Type B pancreatic cell (in vitro differentiated cells): Measurements from ENCODE around the gene AHDC1. TPM values are rescaled to one million over a fixed set of nuclear protein-coding genes. Genes with fewer than 3 reads are reported as not detected.

Experiments used
- DNase-seq: peaks from one replicate; pipeline ENCODE4 v3.0.0; 2021; ENCODE audit warnings: mixed read lengths; ENCODE audit not compliant: unreplicated experiment; ENCODE audit errors: extremely low spot score
- H3K27ac Mint-ChIP-seq: 2 replicates; pipeline ENCODE4 v1.8.0; 2021; ENCODE audit warnings: mild to moderate bottlenecking, mixed read lengths
- H3K27me3 Mint-ChIP-seq: 2 replicates; pipeline ENCODE4 v1.8.0; 2021; ENCODE audit warnings: mixed read lengths
- H3K36me3 Mint-ChIP-seq: 2 replicates; pipeline ENCODE4 v1.8.0; 2021; ENCODE audit warnings: mixed read lengths
- H3K4me1 Mint-ChIP-seq: one replicate; pipeline ENCODE4 v1.8.0; 2021; ENCODE audit warnings: mixed read lengths; ENCODE audit not compliant: unreplicated experiment
- H3K4me3 Mint-ChIP-seq: 2 replicates; pipeline ENCODE4 v1.8.0; 2021; ENCODE audit warnings: mild to moderate bottlenecking, mixed read lengths
- H3K9me3 Mint-ChIP-seq: 2 replicates; pipeline ENCODE4 v1.8.0; 2021; ENCODE audit warnings: mixed read lengths
- CTCF ChIP-seq: fragments of 200-600 bp; sonication (generic); conservative IDR thresholded peaks from 2 replicates; pipeline ENCODE4 v1.5.0; 2021; ENCODE audit warnings: antibody characterized with exemption, mild to moderate bottlenecking
- total RNA-seq: library from RNA; stranded (reverse); gene quantifications from 2 replicates; pipeline ENCODE4 v1.2.1, GENCODE V29; 2021; ENCODE audit warnings: low replicate concordance

AHDC1 gene
- total RNA-seq, 1 donor from 2014 or later: 61.0 TPM

DNA sequence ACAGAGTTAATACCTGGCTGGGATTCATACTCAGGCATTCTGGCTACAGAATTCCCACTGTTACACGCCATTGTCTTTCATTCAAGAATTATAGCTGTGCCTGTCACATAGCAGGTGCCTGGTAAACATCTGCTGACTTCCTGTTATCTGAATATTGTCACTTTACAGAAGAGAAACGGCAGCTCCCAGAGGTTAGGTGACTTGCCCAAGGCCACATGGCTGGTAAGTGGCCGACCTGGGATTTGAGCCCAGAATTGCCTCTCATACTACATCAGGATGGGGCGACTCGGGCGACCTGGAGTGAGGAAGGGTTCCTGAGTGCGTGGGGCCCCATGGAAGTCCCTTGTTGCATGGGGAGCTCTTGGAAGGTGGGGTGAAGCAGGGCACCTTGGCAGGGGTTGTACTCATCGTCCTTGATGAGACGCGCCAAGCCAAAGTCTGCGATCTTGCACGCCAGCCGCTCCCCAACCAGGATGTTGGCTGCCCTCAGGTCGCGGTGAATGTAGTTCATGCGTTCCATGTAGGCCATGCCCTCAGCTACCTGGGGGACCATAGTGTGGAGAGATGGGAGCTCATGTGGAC is 10.2 kb upstream of the AHDC1 start:
- peaks cover 4% of the 10 kb centered on the region for H3K27me3 Mint-ChIP-seq
- no peak overlapping the region for H3K4me3 Mint-ChIP-seq
- H3K9me3 Mint-ChIP-seq: no peaks in the 10 kb centered on the region
- H3K36me3 Mint-ChIP-seq: no peaks in the 10 kb centered on the region
- H3K4me1 Mint-ChIP-seq: peaks cover 9% of the 10 kb centered on the region
- no peak for DNase-seq
- no peak for TF ChIP-seq CTCF
- no peak overlapping the region for H3K27ac Mint-ChIP-seq

GRCh38 chr1:27612718-27613117 is 8.8 kb upstream of the AHDC1 start:
- peaks cover 4% of the 10 kb centered on the region for H3K27me3 Mint-ChIP-seq
- no peaks in the 10 kb centered on the region for H3K9me3 Mint-ChIP-seq
- H3K27ac Mint-ChIP-seq: no peak overlapping the region
- DNase-seq: no peak
- H3K36me3 Mint-ChIP-seq: no peaks in the 10 kb centered on the region
- no peak for TF ChIP-seq CTCF
- no peak overlapping the region for H3K4me3 Mint-ChIP-seq
- H3K4me1 Mint-ChIP-seq: peaks cover 5% of the 10 kb centered on the region

DNA sequence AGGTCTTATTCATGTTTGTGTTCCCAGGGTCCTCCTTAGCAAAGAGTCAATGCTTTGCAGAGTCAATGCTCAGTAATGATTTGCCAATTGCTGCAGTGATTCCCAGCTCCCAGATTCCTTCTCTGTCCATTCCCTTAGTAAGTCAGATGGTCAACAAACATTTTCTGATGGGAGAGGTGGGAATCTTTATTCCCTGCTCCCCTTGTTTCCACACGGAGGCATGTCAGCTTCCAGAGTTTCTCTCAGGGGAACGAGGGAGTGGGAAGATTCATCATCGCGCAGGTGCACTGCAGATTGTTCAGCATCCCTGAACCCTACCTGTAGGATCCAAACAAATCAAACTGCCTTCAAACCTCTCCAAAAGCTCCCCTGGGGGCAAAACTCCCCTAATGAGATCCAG is 7.5 kb upstream of the AHDC1 start:
- Mint-ChIP-seq H3K4me1 (peaks cover 12% of the 10 kb centered on the region), H3K9me3 (no peaks in the 10 kb centered on the region), H3K27me3 (peaks cover 4% of the 10 kb centered on the region), H3K27ac (no peak overlapping the region), H3K36me3 (no peaks in the 10 kb centered on the region), H3K4me3 (no peak overlapping the region)
- no peak for TF ChIP-seq CTCF
- no peak for DNase-seq

DNA sequence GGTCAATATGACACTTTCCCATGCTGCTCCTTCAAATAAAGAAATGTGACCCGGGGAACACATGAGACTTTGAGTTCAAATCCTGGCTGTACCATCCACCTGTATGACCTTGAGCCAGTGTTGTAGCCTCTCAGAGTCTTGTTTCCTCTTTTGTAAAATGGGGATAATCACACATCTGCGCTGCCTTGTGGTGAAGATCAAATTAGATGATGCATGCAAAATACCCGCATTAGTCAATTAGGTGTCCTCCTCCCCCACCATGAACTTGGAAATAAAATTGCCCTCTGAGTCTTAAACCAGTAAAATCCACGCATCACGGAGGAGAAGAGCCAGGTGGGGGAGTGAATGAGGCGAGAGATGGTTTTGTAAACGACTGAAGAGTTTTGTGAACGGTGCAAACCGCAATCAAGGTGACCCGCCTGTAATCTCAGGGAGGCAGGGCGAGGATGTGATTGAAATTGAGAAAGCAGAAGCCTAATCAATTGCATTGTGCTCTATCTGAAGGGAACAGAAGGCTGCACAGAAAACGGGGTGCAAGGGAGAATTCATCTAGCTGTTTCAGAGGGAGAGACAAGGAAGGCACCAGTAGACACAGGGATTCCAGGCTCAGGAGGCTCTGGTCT is 5.8 kb upstream of the AHDC1 start:
- Mint-ChIP-seq H3K27ac (no peak overlapping the region), H3K36me3 (no peaks in the 10 kb centered on the region), H3K4me3 (no peak overlapping the region), H3K4me1 (peaks cover 21% of the 10 kb centered on the region), H3K27me3 (no peaks in the 10 kb centered on the region), H3K9me3 (no peaks in the 10 kb centered on the region)
- no peak for DNase-seq
- TF ChIP-seq CTCF: no peak

DNA sequence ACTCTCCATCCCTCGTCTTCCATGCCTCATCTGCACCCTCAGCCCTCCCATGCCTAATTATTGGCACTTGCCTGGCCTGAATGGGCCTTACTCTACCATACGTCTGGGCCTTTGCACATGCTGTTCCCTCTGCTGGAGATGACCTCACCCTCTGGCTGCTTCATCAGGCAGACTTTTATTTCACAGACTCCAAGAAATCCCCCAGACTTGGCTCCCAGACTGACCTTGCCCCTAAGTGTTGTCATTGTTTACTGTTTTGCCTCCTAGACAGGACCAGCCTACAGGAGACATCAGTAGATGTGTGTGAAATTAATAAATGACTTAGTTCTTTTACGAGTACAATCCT is 5.2 kb upstream of the AHDC1 start:
- no peaks in the 10 kb centered on the region for H3K36me3 Mint-ChIP-seq
- H3K4me3 Mint-ChIP-seq: no peak overlapping the region
- no peaks in the 10 kb centered on the region for H3K27me3 Mint-ChIP-seq
- DNase-seq: no peak
- H3K4me1 Mint-ChIP-seq: peaks cover 21% of the 10 kb centered on the region
- H3K9me3 Mint-ChIP-seq: no peaks in the 10 kb centered on the region
- H3K27ac Mint-ChIP-seq: no peak overlapping the region
- no peak for TF ChIP-seq CTCF
